GM19397 (cell line): ENCODE results near the gene ANKRD24.
"Not testable (repeated sequence)": the region's sequence is repeated elsewhere in the genome, so short reads cannot be mapped to it uniquely, and the experiment has no call there.

Source experiments
- ATAC-seq: cut with Tn5 transposase; IDR thresholded peaks from one replicate; pipeline ENCODE4 v1.9.1; 2021; ENCODE audit warnings: mild to moderate bottlenecking, moderate library complexity; ENCODE audit not compliant: unreplicated experiment

Gene ANKRD24

GRCh38 chr19:4182084-4182810 is at the start of gene ANKRD24, which contains the start of gene SIRT6:
Gene ANKRD24 (plus strand): TSS chr19:4182689. CDS start chr19:4186426, 3,737 bp downstream.
Gene SIRT6 (minus strand): TSS chr19:4182563. CDS start chr19:4182539, 24 bp downstream.
- peak; percentile 79 for ATAC-seq

- no peak for ATAC-seq
Measured at GRCh38 chr19:4134351-4134750, 48.1 kb upstream of the ANKRD24 start.

- ATAC-seq, result not testable (repeated sequence)
Measured at GRCh38 chr19:4135386-4135785, 47.1 kb upstream of the ANKRD24 start.

- ATAC-seq, result no peak
Measured at GRCh38 chr19:4136680-4137088, 45.8 kb upstream of the ANKRD24 start.

GRCh38 chr19:4138445-4138844 is 44.0 kb upstream of the ANKRD24 start:
- no peak for ATAC-seq

- no peak for ATAC-seq
Measured at GRCh38 chr19:4139614-4140236, 42.8 kb upstream of the ANKRD24 start.

- ATAC-seq, result no peak
Measured at GRCh38 chr19:4140237-4140711, 42.2 kb upstream of the ANKRD24 start.

- not testable (repeated sequence) for ATAC-seq
Measured at GRCh38 chr19:4142916-4143315, 39.6 kb upstream of the ANKRD24 start.

GRCh38 chr19:4144666-4145249 is 37.7 kb upstream of the ANKRD24 start:
- ATAC-seq, result no peak

GRCh38 chr19:4149518-4150288 is 32.8 kb upstream of the ANKRD24 start:
- no peak for ATAC-seq

- ATAC-seq, result no peak
Measured at GRCh38 chr19:4151623-4152022, 30.9 kb upstream of the ANKRD24 start.

- no peak for ATAC-seq
Measured at GRCh38 chr19:4152241-4152998, 30.1 kb upstream of the ANKRD24 start.

GRCh38 chr19:4154571-4155312 is 27.7 kb upstream of the ANKRD24 start:
- ATAC-seq, result no peak

- no peak for ATAC-seq
Measured at GRCh38 chr19:4157164-4157563, 25.3 kb upstream of the ANKRD24 start.

GRCh38 chr19:4157971-4158370 is 24.5 kb upstream of the ANKRD24 start:
- not testable (repeated sequence) for ATAC-seq

- ATAC-seq, result no peak
Measured at GRCh38 chr19:4161415-4162077, 20.9 kb upstream of the ANKRD24 start.

- no peak for ATAC-seq
Measured at GRCh38 chr19:4164262-4164661, 18.2 kb upstream of the ANKRD24 start.

- ATAC-seq, result no peak
Measured at GRCh38 chr19:4171676-4172075, 10.8 kb upstream of the ANKRD24 start.

GRCh38 chr19:4172861-4173473 is 9.5 kb upstream of the ANKRD24 start:
- ATAC-seq, result no peak
